CD1c-positive myeloid dendritic cell (primary cell): ENCODE data around the gene CCNB2.

Experiments
- DNase-seq: peaks from one replicate; pipeline ENCODE4 v3.0.0-alpha.2; 2016; ENCODE audit errors: extremely low spot score

CCNB2 gene

DNA sequence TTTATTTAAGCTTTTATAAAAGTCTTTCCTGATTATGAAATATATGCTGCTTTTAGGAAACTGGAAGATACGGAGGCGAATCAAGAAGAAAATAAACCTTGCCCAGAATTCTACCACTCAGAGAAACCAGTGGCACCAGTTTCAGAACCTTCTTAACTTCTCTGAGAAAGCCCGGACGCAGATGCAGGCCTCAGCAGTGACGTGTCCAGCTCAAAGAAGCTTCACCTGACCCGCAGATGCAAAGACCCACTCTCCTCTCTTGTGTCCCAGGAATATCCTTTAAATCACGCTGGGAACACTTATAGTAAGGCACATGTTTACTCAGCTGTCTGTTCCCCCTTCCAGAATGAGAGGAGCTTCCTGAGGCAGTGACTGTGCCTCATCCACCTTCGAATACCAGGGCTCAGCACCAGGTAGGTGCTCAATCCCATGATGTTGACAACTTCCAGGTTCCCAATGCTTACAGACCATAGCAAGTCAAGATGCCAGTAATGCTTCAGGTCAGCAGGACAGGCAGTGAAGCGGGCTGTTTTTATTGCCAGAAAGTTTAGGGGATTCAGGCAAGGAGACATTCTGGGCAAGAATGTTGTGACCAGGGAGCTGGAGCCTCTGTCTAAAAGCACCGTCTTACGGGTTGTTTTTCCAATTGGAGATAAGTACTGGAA lies 61.8 kb downstream of the CCNB2 start:
- no peak for DNase-seq

DNA sequence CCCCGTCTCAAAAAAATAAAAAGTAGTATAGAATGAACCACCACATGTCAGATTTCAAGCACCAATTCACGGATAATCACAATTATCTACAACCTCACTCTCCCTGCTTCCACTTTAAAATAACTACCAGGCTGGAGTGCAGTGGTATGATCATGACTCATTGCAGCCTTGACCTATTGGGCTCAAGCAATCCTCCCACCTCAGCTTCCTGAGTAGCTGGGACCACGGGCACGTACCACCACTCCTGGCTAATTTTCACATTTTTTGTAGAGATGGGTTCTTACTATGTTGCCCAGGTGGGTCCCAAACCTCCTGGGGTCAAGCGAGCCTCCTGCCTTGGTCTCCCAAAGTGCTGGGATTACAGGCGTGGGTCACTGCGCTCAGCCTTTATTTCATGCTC lies 63.6 kb downstream of the CCNB2 start:
- DNase-seq, result peak; percentile 62

DNA sequence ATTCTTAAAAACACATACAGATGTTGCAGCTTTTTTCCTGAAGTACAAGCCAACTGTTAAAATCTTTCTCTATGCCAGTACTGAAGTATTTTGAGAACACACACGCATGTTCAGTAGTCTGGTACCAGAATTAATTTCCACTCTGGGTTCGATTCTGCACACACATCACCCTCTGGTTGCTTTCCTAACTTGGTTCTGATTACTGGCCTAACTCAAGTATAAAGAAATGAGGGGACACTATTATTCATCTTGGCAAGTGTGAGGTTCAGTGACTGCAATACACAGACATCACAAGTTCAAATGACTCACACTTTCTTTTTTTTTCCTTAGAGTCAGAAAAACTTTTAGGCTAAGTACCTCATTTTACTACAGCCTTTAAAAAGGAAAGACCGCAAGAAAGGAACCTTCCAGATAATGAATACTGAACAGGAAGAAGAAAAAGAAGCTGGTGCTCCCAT lies 64.3 kb downstream of the CCNB2 start:
- DNase-seq, result peak; percentile 91

DNA sequence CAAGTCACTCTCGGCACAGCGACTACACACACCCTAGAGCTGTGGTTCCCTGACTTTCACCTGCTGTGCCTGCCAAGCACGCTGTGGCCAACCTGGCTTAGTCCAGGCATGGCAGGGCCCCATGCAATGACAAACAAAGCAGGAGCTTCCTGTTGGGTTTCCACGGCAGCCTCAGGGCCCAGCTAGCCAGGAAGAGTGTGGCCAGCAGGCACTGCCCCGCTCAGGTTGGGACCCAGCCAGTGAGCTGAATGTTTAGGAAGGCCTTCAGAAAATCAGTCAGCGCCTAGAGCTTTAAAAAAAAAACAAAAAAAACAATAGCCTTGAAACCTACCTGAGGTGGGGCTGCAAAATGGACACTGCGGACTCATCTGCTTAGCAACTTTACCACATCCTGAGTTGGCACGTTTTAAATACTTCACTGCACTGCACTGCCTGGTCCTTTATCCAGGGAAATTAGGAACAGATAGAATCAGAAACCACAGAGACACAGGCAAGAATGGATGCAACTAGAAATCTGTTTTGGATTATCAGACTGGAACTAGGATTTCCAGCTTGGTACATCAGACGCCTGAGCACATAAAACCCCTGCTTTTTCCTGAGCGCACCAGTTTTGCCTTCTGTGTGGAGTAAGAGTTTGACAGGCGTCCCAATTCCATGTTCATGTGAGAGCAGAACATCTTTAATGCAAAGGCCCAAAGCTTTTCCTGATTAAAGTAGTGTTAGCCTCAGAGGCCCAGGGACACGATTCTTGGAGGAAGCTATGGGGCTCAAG lies 65.5 kb downstream of the CCNB2 start:
- DNase-seq, result no peak

DNA sequence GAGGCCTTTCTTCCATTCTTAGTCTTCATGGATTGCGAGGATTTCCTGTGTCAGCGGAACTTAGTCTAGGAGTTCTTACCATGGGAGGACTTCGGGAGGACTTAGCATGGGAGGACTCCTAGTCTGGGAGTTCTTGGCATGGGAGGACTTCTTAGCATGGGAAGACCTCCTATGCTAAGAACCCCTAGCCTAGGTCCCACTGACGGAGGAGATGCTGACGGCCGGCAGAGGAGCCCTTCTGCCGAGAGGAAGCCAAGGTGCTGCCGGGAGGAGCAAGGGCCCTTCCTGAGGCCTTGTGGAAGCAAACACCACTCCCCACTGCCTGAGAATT lies 66.1 kb downstream of the CCNB2 start:
- DNase-seq, result no peak

DNA sequence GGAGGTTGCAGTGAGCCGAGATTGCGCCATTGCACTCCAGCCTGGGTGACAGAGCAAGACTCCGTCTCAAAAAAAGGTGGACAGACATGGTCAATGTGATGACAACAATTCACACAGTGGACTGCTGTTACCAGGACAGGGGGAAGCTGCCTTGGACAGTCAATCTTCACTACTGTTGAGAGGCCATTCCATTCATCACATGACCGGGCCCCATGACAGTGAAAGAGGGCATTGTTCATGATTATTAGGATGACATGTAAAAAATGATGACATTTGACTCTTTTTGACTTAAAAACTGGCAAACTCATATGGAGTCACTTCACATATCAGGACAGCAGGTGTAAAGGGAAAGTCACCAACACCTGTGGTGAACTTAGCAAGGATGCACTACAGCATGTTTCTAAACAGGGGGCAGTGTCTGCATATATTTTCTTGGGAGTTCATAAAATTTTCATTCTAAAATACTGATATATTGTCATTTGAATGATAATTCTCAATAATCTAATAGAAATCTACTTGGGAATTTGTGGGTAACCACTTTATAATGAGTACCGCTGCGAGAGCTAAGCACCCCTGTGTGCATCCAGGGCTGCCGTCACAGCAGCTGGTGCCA lies 67.4 kb downstream of the CCNB2 start:
- DNase-seq, result no peak

DNA sequence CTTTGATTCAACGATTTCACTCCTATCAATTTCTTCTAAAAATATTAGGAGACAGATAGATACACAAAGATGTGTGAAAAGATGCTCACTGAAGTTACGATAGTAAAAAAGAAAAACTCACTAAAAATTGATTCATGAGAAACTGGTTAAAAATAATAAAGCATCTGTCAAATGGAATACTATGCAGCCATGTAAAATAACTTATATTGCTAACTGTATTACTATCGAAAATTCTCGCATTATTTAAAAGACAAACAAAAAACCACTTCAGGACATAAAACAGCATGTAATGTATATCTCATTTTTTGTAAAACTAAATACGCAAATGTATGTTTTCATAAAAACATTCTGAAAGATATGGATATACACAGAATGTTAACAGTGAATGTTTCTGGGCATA lies 68.2 kb downstream of the CCNB2 start:
- DNase-seq, result no peak

DNA sequence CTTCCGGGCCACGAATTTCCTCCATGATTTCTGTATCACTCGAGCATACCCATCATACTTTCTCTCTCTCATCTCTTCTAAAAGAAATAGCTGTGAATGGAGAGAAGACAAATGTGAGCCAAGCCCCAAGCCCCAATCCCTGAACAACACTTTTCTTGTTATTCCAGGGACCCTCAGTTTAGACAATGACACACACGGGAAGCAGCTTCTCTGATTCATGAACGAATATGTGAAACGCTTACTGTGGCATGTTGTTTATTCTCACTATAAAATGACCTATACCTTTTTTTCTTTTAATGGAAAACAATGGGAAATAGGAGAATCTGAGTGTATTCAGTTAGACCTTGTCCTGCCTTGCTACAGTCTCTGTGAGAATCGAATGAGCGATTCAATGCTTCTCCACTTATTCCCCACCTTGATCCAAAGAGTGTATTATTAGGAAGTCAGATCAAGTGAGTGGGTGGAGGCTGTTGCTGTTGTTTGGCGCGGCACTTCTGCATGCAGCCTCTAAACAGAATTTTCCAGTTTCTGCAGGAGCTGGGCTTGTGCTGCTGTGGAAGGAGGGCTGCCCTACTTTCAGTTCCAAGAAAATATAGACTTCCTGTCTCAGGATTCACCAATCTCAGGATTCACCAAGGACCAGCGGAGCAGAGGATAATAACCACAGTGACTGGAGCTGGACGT lies 69.3 kb downstream of the CCNB2 start:
- peak; percentile 83 for DNase-seq
